Right renal cortex interstitium (tissue), 3 donors: ENCODE data around the gene PARM1. TPM values are rescaled to one million over a fixed set of nuclear protein-coding genes. Genes with fewer than 3 reads are reported as not detected.
"Not testable (repeated sequence)": the region's sequence is repeated elsewhere in the genome, so short reads cannot be mapped to it uniquely, and the experiment has no call there.

Source experiments
- DNase-seq, 3 donors: peaks; one replicate each; pipeline ENCODE4 v3.0.0-alpha.2; 2013; ENCODE audit warnings: low read depth in 3 of 3, low spot score in 2 of 3
- polyA plus RNA-seq, 3 donors: library from polyadenylated mRNA; unstranded; fragments of 120-200 nt; gene quantifications; one replicate each; pipeline ENCODE4 v1.2.1, GENCODE V29; 2013; ENCODE audit not compliant: insufficient read length in 3 of 3

The PARM1 gene
- polyA plus RNA-seq, 3 donors: 52.7 to 58.7 (median 58.6) TPM

DNA sequence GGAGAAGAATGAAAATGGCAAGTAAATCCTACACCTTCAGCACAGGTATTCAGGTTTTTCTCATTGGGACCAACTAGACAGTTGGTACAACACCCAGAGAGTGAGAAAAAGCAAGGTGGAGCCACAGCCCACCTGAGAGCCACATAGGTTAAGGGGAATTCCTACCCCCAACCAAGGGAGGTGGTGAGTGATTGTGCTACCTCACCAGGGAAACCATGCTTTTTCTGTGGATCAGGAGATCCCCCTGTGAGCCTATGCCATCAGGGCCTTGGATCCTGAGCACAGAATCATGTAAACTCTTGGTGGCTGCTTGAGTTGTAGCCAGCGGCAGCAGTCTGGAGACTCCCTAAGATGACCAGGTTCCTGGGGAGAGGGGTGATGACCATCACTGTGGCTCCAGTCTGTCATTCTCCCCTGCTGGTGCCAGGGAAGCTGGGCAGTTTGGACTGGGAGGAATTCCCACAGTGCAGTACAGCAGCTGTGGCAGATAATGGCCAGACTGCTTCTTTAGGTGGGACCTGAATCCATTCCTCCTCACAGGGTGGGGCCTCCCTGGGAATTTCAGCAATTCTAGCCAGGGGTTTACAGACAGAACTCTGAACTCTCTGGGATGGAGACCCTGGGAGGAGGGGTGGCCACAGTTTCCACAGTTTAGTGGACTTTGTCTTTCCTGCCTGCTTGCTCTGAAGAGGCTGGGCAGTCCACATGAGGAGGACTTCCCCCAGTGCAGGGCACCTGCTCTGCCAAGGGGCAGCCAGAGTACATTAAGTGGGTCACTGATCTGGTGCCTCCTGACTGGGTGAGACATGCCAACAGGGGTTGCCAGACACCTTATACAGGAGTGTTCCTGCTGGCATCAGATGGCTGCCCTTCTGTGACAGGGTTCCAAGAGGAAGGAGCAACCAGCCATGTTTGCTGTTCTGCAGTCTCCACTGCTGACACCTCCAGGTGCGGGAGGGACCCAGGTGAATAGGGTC lies 43.2 kb downstream of the PARM1 start:
- no peak for DNase-seq

DNA sequence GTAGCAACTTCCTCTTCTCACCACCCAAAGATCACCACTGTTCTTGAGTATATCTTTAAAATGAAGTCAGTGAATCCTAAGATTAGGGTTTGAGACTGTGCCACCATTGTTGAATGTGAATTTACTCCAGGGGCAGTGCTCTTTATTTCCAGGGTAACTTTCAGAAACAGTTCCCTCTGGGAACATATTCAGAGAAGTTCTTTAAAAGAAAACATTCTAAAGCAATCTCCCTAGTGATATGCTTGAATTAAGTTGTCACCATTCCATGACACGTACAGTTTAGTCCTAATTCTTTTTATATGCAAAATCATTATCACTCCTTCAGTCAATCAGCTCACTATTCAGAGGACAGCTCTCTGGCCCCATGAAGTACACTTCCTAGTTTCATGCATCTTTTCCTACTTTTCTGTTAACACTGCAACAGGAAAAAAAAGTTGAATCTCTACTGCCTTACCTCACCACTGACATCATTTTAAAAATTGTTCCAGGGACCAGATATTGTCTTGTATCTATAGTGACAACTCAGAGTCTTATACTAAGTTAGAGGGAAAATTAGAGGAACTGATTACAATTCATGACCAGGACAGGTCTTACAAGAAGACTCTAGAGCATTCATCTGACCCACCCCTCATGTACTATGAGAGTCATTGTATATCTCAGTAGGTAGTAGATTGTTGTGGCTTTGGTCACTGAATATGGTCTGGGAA lies 49.8 kb downstream of the PARM1 start:
- no peak for DNase-seq

DNA sequence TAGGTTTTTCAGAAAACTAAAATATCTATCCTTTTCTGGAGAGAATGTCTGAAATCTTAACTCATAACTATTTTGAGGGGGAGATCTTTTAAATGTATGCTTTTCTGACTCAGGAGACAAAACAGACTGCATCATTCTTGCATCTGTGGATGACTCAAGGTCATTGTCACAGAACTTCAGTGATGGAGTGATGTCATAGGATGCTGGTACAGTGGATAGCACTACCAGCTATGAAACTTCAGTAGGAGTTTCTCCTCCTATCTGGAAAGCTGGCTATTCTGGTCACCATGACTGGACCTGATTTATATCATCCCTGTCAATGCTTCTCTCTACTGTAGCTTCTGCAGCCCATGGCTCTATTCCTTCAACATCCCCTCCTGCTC lies 50.3 kb downstream of the PARM1 start:
- no peak for DNase-seq

DNA sequence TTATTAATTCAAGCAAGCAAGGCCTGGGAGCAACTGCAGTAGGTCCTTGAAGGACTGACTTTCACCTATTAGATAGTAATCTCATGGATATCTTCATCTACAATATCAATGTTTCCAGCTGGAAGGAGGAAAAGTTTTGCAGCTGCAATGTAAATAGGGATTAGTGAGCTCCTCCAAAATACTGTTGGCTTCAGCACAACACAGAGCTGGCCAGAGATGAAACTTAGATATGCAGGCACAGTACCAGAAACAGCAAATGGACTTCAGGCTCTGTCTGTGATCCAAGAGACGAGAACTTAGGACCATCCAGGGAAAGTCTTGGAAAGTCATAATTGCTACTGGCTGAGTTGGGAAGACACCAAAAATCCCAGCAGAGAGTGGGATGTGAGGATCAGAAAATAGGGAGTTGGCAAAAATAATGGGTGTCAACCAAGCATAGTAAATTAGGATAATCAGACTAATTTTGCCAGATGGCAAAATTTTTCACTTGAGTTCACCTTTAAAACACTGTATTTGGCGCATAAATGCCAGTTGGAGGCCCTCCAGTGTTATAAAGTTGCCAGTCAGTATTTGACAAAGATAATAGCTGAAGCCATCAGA lies 57.5 kb downstream of the PARM1 start:
- DNase-seq: no peak

DNA sequence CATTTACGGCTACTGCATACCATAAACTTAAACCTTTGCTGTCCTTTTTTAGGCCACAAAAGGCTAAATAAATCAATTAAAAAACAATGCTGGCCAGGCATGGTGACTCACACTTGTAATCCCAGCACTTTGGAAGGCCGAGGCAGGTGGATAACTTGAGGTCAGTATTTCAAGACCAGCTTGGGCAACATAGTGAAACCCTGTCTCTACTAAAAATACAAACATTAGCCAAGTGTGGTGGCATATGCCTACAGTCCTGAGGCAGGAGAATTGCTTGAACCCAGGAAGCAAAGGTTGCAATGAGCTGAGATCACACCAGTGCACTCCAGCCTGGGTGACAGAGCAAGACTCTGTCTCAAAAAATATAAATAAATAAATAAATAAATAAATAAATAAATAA lies 61.5 kb downstream of the PARM1 start:
- not testable (repeated sequence) for DNase-seq

DNA sequence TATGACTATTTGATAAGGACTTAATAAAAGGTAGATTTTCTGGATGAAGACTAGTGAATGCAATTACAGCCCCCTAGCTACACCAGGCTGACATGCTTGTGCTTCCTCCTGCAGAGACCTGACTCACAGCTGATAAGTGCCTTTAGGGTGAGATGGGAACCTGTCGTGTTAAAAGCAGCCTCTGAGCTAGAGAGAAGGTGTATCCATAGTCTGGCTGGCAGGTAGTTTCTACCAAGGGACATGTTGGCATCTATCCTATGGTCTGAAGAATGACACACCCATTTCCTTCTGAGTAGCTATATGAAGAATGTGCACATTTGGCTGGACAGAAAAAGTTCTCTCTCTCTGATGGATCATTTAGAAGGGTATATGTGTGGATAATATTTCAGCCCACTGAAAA lies 64.1 kb downstream of the PARM1 start:
- no peak for DNase-seq

DNA sequence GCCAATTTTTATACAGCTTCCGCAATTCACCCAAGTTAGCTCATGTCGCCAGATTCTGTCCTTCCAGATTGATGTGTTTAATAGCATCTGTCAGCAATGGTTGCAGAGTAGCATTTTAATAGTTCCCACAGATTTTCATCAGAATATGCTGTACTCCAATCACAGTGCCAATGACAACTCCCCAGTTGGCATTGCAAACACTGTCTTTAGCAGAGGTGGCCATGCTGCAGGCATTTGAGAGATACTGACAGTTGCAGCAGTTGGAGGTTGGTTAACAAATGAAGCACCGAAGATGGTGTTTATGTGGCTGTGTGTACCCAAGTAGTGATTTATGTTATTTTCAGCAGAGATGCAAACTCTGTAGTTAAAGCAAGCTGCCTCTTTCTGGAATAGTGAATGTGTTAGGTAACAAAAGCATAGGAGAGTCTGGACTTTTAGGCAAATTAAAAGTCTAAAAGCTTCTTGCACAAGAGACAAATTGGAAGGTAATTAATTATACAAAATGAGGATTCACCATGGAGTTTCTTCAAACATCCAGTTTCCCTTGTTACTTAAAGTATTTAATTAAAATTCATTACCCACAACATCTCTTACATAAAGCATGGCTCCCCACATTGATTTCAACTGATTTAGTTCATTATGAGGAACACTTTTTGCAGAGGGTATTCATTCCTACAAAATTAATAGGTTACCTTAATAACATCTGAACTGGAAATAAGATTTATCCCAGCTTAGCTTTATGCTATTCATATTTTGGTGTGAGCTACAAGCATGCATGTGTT lies 65.2 kb downstream of the PARM1 start:
- DNase-seq: no peak

DNA sequence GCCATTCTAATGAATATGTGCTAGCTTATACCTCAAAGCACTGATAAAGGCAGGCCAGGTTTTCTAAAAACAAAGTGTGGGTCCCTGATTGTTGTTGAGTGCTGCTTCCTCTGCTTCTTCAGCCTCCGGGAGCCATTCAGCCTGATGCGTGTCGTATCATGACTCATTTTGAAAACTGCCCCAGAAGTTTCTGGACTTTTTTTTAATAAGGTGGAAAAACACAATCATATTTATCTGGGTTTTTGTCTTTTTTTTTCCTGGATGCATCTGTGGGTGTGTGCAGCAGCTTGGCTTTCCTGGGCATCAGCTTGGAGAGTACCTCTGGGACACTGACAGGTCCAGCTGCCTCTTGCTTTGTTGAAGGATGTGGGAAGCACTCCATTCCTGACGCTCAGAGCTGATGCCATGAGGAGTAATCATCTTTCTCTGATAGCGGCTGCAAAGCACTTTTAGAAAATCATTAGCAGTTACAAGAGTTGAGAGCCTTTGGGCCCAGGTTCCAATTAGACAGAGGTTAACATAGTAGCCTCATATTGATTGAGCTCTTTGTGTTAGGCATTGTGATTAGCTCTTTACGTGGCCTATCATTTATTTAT lies 66.9 kb downstream of the PARM1 start:
- DNase-seq: no peak

DNA sequence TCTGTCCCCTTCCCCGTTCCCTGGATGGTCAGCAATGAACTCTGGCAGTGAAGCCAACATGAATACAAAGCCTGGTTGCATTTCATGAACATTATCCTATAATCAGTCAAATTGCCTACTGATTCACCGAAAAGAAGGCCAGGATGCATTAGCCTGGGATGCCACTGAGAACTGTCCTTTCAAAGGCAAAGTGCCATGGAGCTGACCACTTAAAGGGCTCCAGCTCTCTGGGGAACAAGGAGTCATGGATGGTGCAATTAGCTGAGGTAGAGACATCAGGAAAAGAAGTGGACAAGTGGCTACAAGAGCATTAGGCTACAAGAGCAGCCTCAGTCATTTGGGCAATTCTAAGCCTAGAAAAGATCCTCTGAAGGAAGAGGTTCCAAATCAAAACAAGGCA lies 69.0 kb downstream of the PARM1 start:
- DNase-seq: no peak

DNA sequence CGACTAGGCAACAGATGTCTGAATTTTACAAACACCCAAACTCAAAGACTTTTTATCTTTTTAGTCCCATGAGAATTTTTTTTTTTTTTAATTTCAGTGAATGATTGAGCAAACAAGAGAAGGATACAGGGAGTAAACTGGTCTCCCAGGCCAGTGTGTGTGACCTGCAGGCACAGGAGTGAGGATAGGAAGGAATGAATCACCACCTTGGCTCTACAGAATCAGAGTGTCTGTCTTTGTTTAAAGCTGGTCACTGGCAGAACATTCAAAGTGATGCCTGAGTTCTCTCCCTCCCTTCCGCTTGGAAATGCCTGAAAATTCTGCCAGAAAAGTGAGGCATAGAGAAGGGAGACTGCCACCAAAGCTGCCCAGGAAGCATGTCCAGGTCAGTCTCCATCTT lies 69.5 kb downstream of the PARM1 start:
- no peak for DNase-seq

DNA sequence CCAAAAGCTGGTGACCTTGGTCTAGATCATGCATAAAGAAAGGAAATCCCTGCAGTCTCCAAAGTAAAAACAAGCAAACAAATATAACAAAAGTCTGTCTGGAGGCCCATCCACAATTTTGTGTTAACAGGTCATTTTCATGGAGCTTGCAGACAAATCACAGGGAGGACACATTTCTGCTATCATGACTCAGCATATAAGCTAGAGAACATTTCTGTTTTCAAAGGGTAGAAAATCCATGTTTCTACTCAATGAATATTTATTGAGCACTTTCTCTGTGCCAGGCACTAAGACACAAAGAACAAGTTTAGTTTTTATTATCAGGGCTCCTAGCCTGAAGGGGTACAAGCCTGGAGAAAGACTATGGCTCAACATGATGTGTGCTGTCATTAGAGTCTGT lies 71.1 kb downstream of the PARM1 start:
- no peak for DNase-seq

DNA sequence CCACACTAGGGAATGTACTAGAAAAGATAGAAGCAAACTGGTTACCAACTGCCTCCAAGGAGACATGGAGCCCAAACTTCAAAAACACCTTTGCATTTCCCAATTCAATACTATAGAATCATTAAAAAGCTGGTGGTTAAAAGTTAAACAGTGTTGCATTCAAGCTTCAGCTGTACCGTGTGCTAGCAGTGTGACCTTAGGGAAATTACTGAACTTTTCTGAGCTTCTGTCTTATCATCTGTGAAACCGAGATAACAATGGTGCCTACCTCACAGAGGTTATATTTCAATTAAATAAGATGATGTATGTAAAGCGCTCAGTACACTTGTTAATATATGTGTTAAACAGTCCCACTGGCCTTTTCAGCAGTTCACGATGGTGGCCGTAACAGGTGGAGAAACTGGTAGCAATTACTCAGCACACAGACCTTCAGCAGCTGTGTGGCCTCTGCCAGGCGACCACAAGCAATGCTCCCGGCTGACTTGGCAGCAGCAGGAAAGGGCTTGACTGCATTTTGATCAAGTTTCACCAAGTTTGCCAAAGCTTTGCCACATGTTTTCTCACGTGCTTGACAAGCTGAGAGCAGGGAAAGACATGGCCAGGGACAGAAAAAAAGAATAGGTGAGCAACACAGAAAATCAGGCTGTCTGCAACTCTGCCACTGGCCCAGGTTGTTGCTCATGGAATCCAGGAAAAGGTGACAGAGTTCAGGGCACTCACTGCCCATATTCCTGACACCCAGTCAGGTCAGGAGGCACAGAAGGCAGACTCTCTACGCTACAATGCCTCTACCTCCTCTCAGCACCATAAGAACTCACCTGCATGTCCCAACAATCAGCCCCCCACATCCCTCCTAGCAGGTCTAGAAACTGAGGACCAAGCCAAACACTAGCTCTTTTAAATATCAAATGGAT lies 72.1 kb downstream of the PARM1 start:
- DNase-seq: no peak

DNA sequence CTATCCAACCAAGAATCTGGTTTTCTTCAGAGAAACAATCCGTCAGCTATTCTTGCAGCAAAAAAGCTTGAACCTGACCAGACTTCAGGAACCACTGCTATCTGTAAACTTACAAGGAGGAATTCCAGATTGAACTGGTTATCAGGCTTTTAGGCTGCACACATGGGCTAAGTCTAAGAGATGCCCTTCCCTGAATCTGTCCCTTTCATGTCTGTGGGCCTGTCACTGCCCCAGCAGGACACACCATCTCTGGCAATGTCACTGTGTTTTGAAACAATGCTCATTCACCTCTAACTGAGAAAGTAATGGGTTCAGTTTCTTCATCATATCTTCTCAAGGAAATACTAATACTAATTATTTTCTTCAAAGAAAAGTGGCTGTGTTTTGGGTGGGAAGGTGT lies 72.8 kb downstream of the PARM1 start:
- DNase-seq: no peak

DNA sequence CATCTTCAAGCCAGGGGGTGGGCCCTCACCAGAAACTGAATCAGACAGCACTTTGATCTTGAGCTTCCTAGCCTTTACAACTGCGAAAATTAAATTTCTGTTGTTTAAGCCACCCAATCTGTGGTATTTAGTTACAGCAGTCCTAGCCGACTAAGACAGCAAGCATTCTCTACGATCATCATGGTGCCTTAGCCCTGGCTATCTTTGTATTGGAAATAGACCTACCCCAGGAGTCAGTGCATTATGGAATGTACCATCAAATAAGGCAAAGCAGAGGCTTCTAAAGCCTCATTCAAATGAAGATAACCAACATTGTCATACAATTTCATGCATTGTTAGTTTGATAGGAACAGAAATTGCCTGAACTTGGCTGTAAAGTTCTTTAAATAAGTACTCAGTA lies 75.0 kb downstream of the PARM1 start:
- DNase-seq: no peak

DNA sequence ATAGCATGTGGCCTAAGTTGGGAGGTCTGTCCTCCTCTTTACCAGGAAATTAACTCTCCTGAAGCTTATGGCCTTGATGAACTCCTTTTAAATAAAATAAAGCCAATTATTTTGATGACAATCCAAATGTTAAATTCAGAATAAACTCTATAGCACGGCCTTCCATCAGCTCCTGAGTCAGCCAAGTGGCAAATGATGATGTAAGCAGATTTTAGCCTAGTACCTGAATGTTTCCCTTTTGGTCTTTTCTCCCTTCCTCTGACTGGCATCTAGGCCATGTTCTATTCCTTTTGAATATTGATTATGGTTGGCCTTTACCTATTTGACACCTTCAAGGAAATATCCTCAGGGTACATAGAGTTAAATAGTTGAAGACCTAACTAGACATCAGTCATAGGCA lies 76.2 kb downstream of the PARM1 start:
- no peak for DNase-seq

DNA sequence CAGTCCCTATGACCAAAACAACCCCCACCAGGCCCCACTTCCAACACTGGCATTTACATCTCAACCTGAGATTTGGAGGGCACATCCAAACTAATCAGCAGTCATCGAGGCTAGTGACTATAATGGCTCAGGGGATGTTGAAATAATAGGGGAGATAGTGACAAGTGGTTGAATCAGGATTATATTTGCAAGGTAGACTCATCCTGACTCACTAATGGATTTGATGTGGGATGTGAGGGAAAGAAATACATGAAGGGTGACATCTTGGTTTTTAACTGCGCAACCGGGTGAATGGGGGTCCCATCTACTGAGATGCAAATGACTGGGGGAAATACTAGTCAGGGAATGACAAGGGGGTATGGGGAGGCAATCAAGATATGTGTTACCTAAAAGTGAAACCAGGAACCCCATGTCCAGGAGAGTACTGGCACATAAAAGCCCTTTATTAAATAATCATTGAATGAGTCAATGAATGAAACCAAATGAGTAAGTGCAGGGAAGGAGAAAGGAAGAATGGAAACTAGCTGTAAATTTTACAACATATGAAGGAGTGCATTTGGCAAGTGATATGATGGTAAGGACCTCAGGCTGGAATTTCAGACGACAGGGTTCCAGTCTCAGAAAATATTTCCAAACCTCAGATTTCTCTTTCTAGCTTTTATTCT lies 78.3 kb downstream of the PARM1 start:
- DNase-seq: no peak

DNA sequence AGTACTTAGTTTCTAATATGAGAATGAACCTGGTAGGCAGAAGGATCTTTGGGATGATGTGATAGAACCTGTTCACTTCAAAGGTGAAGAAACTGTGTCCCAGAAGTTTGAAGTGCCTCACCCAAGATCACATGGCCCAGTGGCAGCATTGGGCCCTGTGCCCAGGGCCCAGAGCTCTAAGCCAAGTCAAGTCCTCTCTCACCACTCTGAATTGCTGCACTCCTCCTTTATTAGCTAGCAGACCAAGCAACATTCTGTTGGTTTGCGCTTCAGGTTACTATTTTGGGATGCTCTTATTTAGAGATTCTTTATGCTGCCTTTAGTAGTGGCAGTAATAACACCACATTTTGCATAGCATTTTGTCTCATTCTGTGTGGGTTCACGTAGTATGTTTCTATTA lies 82.7 kb downstream of the PARM1 start:
- DNase-seq: no peak

DNA sequence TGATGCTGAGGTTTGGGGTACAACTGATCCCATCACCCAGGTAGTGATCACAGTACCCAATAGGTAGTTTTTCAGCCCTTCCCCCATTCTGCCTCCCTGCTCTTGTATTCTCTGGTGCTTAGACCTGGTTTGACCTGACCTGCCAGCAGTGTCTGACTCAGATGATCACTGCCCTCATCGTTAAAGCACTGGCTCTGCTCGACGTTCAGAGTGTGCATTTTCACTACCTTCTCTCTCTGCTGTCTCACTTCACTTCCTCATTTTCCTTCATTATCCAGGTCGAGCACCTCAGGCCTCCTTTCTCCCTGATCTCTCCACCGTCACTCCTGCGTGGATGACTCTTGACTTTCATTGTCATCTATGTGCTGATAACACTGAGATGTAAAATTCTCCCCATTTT lies 83.6 kb downstream of the PARM1 start:
- DNase-seq: no peak
